ENCODE measurements around the gene KLHDC4.

- TF ChIP-seq RAD21 (IDR thresholded peaks at IDR 0.05; ENCODE audit: low read length) (no peak), POLR2A (IDR thresholded peaks at IDR 0.05; ENCODE audit: low read depth, low read length) (no peak), CTCF (conservative IDR thresholded peaks at IDR 0.05; ENCODE audit: low read depth, low read length) (no peak), SMC3 (IDR thresholded peaks at IDR 0.05; ENCODE audit: low read depth, low read length) (no peak), MAZ (IDR thresholded peaks at IDR 0.05; ENCODE audit: borderline replicate concordance, low read depth, low read length) (no peak)
Measured at GRCh38 chr16:87691686-87692079, 74.1 kb downstream of the KLHDC4 start.

Data from IMR-90 (cell line).